Keratinocyte (primary cell): Measurements from ENCODE around the gene RIPK3. TPM values are rescaled to one million over a fixed set of nuclear protein-coding genes. Genes with fewer than 3 reads are reported as not detected.
A peak's percentile ranks its signal among the peaks of the same experiment; 100 is the strongest.

Source experiments
- DNase-seq: peaks from one replicate; pipeline ENCODE4 v3.0.0-alpha.2; 2011; ENCODE audit warnings: low read depth, missing footprints, low spot score
- FAIRE-seq: peaks from 2 replicates; lab custom pipeline; 2011; peaks lifted over from hg19 to GRCh38; lab: Jason Lieb, UNC
- H2AFZ ChIP-seq: 2 replicates; pipeline ENCODE4 v1.6.0; 2012; ENCODE audit warnings: low read length, control low read depth, inconsistent platforms; ENCODE audit not compliant: control insufficient read depth
- H3K27ac ChIP-seq: 2 replicates; pipeline ENCODE4 v1.5.1; 2011; ENCODE audit warnings: low read length; ENCODE audit not compliant: control insufficient read depth, insufficient read depth
- H3K27me3 ChIP-seq: 3 replicates; pipeline ENCODE4 v1.6.0; 2011; ENCODE audit warnings: low read length; ENCODE audit not compliant: control insufficient read depth, insufficient read depth; ENCODE audit errors: extremely low read depth
- H3K36me3 ChIP-seq, 2 experiments: 2 replicates in 1 of 2; 3 replicates in 1 of 2; pipeline ENCODE4 v1.5.1; 2011; ENCODE audit warnings: low read length in 2 of 2, mild to moderate bottlenecking in 1 of 2; ENCODE audit not compliant: control insufficient read depth in 2 of 2, insufficient read depth in 2 of 2; ENCODE audit errors: extremely low read depth in 1 of 2
- H3K4me1 ChIP-seq: 3 replicates; pipeline ENCODE4 v1.5.1; 2011; ENCODE audit warnings: low read length; ENCODE audit not compliant: control insufficient read depth, insufficient read depth; ENCODE audit errors: extremely low read depth
- H3K4me2 ChIP-seq: 3 replicates; pipeline ENCODE4 v1.6.0; 2011; ENCODE audit warnings: low read depth, low read length; ENCODE audit not compliant: control insufficient read depth, insufficient read depth; ENCODE audit errors: extremely low read depth
- H3K4me3 ChIP-seq, 3 experiments: fragments of 200-600 bp in 1 of 3; sonication (generic) in 1 of 3; 2 replicates in 2 of 3; 3 replicates in 1 of 3; pipeline ENCODE4 v1.5.1; 2011 to 2016; ENCODE audit warnings: low read length in 3 of 3, mild to moderate bottlenecking in 3 of 3, control low read depth in 2 of 3, inconsistent platforms in 1 of 3, low read depth in 1 of 3, mixed read lengths in 1 of 3, mixed run types in 1 of 3, moderate library complexity in 1 of 3; ENCODE audit not compliant: control insufficient read depth in 2 of 3, insufficient read depth in 2 of 3; ENCODE audit errors: extremely low read depth in 1 of 3
- H3K79me2 ChIP-seq: 2 replicates; pipeline ENCODE4 v1.6.0; 2012; ENCODE audit warnings: low read length; ENCODE audit not compliant: control insufficient read depth, insufficient read depth
- H3K9ac ChIP-seq: 3 replicates; pipeline ENCODE4 v1.6.0; 2011; ENCODE audit warnings: low read length; ENCODE audit not compliant: control insufficient read depth, insufficient read depth; ENCODE audit errors: extremely low read depth
- H3K9me1 ChIP-seq: 3 replicates; pipeline ENCODE4 v1.6.0; 2011; ENCODE audit warnings: low read length; ENCODE audit not compliant: control insufficient read depth, insufficient read depth; ENCODE audit errors: extremely low read depth
- H3K9me3 ChIP-seq: 2 replicates; pipeline ENCODE4 v1.5.1; 2012; ENCODE audit warnings: low read depth, low read length; ENCODE audit not compliant: control insufficient read depth
- H4K20me1 ChIP-seq: 3 replicates; pipeline ENCODE4 v1.6.0; 2011; ENCODE audit warnings: low read length; ENCODE audit not compliant: control insufficient read depth, insufficient read depth; ENCODE audit errors: extremely low read depth
- EZH2 ChIP-seq: IDR thresholded peaks from one replicate; pipeline ENCODE4 v1.6.1; 2012; ENCODE audit warnings: inconsistent platforms, mild to moderate bottlenecking, low read length, moderate library complexity
- dilution Hi-C: fragments of 300-500 bp; cut with MboI; formaldehyde crosslinking; loops from one replicate; pipeline ENCODE4 v1.7.0; 2020; ENCODE audit warnings: low sequenced_read_pairs; ENCODE audit not compliant: extremely low pct_ligation_motif_present
- polyA plus RNA-seq, 5 experiments: library from polyadenylated mRNA; depleted of rRNA in 3 of 5; stranded (reverse) in 3 of 5; stranded (forward) in 1 of 5; unstranded in 1 of 5; fragments of >200 nt; gene quantifications; 1 replicate in 1 of 5; 2 replicates in 3 of 5; 3 replicates in 1 of 5; pipeline versions ENCODE4 v1.2.1 to v1.2.3, GENCODE V29; 2011 to 2012; ENCODE audit warnings: missing spikeins in 2 of 5, low read depth in 1 of 5, low replicate concordance in 1 of 5
- TF ChIP-seq, protein P1 (sequence below), 3 experiments: IDR thresholded peaks in 1 of 3; conservative IDR thresholded peaks in 1 of 3; optimal IDR thresholded peaks in 1 of 3; 2 replicates in 2 of 3; 3 replicates in 1 of 3; pipeline versions ENCODE3 to v1.5.1; 2011; ENCODE audit warnings: low read length in 3 of 3, mild to moderate bottlenecking in 3 of 3, moderate library complexity in 2 of 3, control low read depth in 1 of 3, inconsistent platforms in 1 of 3; ENCODE audit not compliant: insufficient read depth in 2 of 3; ENCODE audit errors: extremely low read depth in 1 of 3

The RIPK3 gene
- polyA plus RNA-seq, 1 donor (not counting 4 experiments of a cell fraction or from before 2014, with no cell fraction given): 8.0 TPM

DNA sequence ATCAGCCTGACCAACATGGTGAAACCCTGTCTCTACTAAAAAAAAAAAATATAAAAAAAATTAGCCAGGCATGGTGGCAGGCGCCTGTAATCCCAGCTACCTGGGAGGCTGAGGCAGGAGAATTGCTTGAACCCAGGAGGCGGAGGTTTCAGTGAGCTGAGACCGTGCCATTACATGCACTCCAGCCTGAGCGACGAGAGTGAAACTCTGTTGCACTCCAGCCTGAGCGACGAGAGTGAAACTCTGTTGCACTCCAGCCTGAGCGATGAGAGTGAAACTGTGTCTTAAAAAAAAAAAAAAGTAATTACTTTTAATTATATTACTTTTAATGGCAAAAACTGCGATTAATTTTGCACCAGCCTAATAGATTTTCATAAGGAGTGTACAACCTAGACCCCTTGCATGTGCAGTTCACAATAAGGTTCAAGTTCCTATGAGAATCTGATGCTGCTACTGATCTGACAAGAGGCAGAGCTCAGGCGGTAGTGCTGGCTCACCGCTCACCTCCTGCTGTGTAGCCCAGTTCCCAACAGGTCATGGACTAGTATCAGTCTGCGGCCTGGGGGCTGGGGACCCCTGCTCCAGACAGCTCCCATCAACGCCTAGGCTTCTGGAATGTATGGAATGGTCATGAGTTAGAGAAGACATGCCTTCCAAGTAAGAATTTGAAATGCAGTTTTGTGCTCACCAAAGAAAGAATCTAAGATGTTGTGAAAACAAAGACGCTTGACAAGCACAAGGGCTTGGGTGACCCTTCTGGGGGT is 18.4 kb downstream of the RIPK3 start:
- FAIRE-seq: no peak
- peaks cover 13% of the 10 kb centered on the region for H3K4me1 ChIP-seq
- TF ChIP-seq, protein P1, sequence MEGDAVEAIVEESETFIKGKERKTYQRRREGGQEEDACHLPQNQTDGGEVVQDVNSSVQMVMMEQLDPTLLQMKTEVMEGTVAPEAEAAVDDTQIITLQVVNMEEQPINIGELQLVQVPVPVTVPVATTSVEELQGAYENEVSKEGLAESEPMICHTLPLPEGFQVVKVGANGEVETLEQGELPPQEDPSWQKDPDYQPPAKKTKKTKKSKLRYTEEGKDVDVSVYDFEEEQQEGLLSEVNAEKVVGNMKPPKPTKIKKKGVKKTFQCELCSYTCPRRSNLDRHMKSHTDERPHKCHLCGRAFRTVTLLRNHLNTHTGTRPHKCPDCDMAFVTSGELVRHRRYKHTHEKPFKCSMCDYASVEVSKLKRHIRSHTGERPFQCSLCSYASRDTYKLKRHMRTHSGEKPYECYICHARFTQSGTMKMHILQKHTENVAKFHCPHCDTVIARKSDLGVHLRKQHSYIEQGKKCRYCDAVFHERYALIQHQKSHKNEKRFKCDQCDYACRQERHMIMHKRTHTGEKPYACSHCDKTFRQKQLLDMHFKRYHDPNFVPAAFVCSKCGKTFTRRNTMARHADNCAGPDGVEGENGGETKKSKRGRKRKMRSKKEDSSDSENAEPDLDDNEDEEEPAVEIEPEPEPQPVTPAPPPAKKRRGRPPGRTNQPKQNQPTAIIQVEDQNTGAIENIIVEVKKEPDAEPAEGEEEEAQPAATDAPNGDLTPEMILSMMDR (optimal IDR thresholded peaks at IDR 0.05 in 1 of 3, IDR thresholded peaks at IDR 0.05 in 1 of 3, conservative IDR thresholded peaks at IDR 0.05 in 1 of 3; ENCODE audit: extremely low read depth in 1 of 3, insufficient read depth in 2 of 3, low read length in 3 of 3): no peak
- no peak for TF ChIP-seq EZH2

DNA sequence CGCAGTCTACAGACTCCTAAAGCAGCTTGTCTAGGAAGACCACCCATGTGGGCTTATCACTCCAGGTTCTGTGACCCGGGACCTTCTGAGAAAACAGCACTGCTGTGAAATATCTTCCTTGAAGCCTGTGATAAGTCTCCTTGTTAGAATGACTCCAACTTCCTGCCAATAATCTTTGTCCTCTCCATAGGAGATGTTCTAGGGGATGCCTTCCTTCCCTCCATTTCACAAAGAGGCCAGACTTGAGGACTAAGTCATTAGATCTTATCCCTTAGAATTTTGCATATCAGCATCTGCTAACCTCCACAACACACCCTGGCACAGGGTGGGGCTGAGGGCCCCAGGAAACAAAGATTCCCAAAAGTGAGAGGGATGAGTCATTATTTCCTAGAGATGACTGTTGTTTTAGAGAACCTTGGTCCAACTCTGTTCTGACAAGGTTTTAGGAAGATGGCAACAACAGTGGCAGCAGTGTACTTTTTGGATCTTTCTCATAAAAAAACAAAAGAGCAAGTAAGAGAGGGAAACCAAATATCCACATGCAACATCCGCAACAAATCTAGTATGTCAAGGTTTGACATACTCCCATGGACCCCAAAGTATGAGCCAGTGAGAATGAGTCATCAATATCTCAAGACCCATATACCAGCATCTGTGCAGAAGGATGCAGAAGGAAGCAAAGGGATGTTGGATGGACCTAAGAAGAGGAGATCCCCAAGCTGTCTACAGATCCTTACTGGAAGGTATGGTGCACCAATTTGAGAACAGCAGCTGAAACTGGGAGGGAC is 22.5 kb downstream of the RIPK3 start:
- Histone ChIP-seq H3K9me1 (peaks cover 2% of the 10 kb centered on the region), H3K36me3 (peaks cover 0 to 4% of the 10 kb centered on the region in 2 experiments), H3K4me1 (peaks cover 38% of the 10 kb centered on the region), H3K27me3 (peaks cover 3% of the 10 kb centered on the region), H3K4me2 (peak overlapping the region; percentile 35), H3K27ac (peak overlapping the region; percentile 23), H3K9me3 (no peaks in the 10 kb centered on the region), H3K79me2 (no peaks in the 10 kb centered on the region), H4K20me1 (no peaks in the 10 kb centered on the region), H3K9ac (no peak overlapping the region), H3K4me3 (no peak overlapping the region), H2AFZ (no peak overlapping the region)
- FAIRE-seq (no peak), DNase-seq (no peak)
- dilution Hi-C loops: no loop called here
- TF ChIP-seq EZH2: no peak
- TF ChIP-seq, protein P1 (optimal IDR thresholded peaks at IDR 0.05 in 1 of 3, IDR thresholded peaks at IDR 0.05 in 1 of 3, conservative IDR thresholded peaks at IDR 0.05 in 1 of 3; ENCODE audit: extremely low read depth in 1 of 3, insufficient read depth in 2 of 3, low read length in 3 of 3): no peak

More for the DNA sequence above, 18.4 kb downstream of the RIPK3 start:
- H3K27ac ChIP-seq: no peak overlapping the region
- dilution Hi-C loops: no loop called here
- no peaks in the 10 kb centered on the region for H3K9me3 ChIP-seq
- H2AFZ ChIP-seq: no peak overlapping the region
- no peaks in the 10 kb centered on the region for H3K79me2 ChIP-seq
- no peaks in the 10 kb centered on the region for H3K36me3 ChIP-seq
- H3K4me3 ChIP-seq: no peak overlapping the region
- no peak overlapping the region for H3K4me2 ChIP-seq
- no peaks in the 10 kb centered on the region for H4K20me1 ChIP-seq
- DNase-seq: no peak
- H3K27me3 ChIP-seq: peaks cover 3% of the 10 kb centered on the region
- H3K9me1 ChIP-seq: peaks cover 2% of the 10 kb centered on the region
- no peak overlapping the region for H3K9ac ChIP-seq
